Stimulated activated memory B cell treated with anti-CD40 and anti-IgM and Interleukin-4, amounts not matched to agents 10 μg/mL and 1 μg/mL and 100 μg/mL, for 72 hours (primary cell): ENCODE results near the gene GATA5.

ENCODE experiments used
- ATAC-seq: fragments of 150-1000 bp; cut with Tn5 transposase; 2 replicates; pipeline ENCODE4 v1.10.0; 2021
- H3K27ac Mint-ChIP-seq: one replicate; pipeline ENCODE4 v1.8.0; 2022; ENCODE audit warnings: mild to moderate bottlenecking, mixed read lengths
- H3K27me3 Mint-ChIP-seq: one replicate; pipeline ENCODE4 v1.8.0; 2022; ENCODE audit warnings: mixed read lengths
- H3K36me3 Mint-ChIP-seq: one replicate; pipeline ENCODE4 v1.8.0; 2022; ENCODE audit warnings: mixed read lengths
- H3K4me1 Mint-ChIP-seq: one replicate; pipeline ENCODE4 v1.8.0; 2022; ENCODE audit warnings: mixed read lengths
- H3K4me3 Mint-ChIP-seq: one replicate; pipeline ENCODE4 v1.8.0; 2022; ENCODE audit warnings: mild to moderate bottlenecking, moderate library complexity, mixed read lengths
- H3K9me3 Mint-ChIP-seq: one replicate; pipeline ENCODE4 v1.8.0; 2022; ENCODE audit warnings: mixed read lengths

Gene GATA5

GRCh38 chr20:62461834-62462233 lies 14.0 kb downstream of the GATA5 start:
- ATAC-seq = no peak
- Mint-ChIP-seq H3K36me3 (no peaks in the 10 kb centered on the region), H3K4me3 (no peak overlapping the region), H3K9me3 (no peaks in the 10 kb centered on the region), H3K27me3 (peaks cover 65% of the 10 kb centered on the region), H3K27ac (no peak overlapping the region), H3K4me1 (no peaks in the 10 kb centered on the region)

GRCh38 chr20:62461157-62461556 lies 14.6 kb downstream of the GATA5 start:
- Mint-ChIP-seq H3K27ac (no peak overlapping the region), H3K9me3 (no peaks in the 10 kb centered on the region), H3K36me3 (no peaks in the 10 kb centered on the region), H3K27me3 (peaks cover 72% of the 10 kb centered on the region), H3K4me3 (no peak overlapping the region), H3K4me1 (no peaks in the 10 kb centered on the region)
- ATAC-seq = no peak

- H3K4me1 Mint-ChIP-seq = no peaks in the 10 kb centered on the region
- no peak overlapping the region for H3K4me3 Mint-ChIP-seq
- ATAC-seq = no peak
- no peak overlapping the region for H3K27ac Mint-ChIP-seq
- H3K9me3 Mint-ChIP-seq = no peaks in the 10 kb centered on the region
- H3K36me3 Mint-ChIP-seq = no peaks in the 10 kb centered on the region
- H3K27me3 Mint-ChIP-seq = peaks cover 76% of the 10 kb centered on the region
These were observed 15.1 kb downstream of the GATA5 start for GRCh38 chr20:62460678-62461077.

GRCh38 chr20:62459488-62459887 lies 16.3 kb downstream of the GATA5 start:
- H3K4me1 Mint-ChIP-seq = no peaks in the 10 kb centered on the region
- peaks cover 79% of the 10 kb centered on the region for H3K27me3 Mint-ChIP-seq
- no peaks in the 10 kb centered on the region for H3K9me3 Mint-ChIP-seq

GRCh38 chr20:62458275-62459251 lies 17.2 kb downstream of the GATA5 start:
- H3K4me1 Mint-ChIP-seq = no peaks in the 10 kb centered on the region
- H3K36me3 Mint-ChIP-seq = no peaks in the 10 kb centered on the region
- no peak overlapping the region for H3K4me3 Mint-ChIP-seq
- no peak overlapping the region for H3K27ac Mint-ChIP-seq
- H3K27me3 Mint-ChIP-seq = peaks cover 85% of the 10 kb centered on the region
- no peaks in the 10 kb centered on the region for H3K9me3 Mint-ChIP-seq
- ATAC-seq = no peak

More at GRCh38 chr20:62459488-62459887, 16.3 kb downstream of the GATA5 start:
- no peak overlapping the region for H3K4me3 Mint-ChIP-seq
- H3K36me3 Mint-ChIP-seq = no peaks in the 10 kb centered on the region
- no peak overlapping the region for H3K27ac Mint-ChIP-seq
- no peak for ATAC-seq

GRCh38 chr20:62457831-62458230 lies 18.0 kb downstream of the GATA5 start:
- no peaks in the 10 kb centered on the region for H3K4me1 Mint-ChIP-seq
- no peak for ATAC-seq
- peaks cover 93% of the 10 kb centered on the region for H3K27me3 Mint-ChIP-seq
- no peaks in the 10 kb centered on the region for H3K9me3 Mint-ChIP-seq
- H3K4me3 Mint-ChIP-seq = no peak overlapping the region
- H3K27ac Mint-ChIP-seq = no peak overlapping the region
- no peaks in the 10 kb centered on the region for H3K36me3 Mint-ChIP-seq

- Mint-ChIP-seq H3K4me1 (no peaks in the 10 kb centered on the region), H3K36me3 (no peaks in the 10 kb centered on the region), H3K27ac (no peak overlapping the region), H3K27me3 (peaks cover 96% of the 10 kb centered on the region), H3K4me3 (no peak overlapping the region), H3K9me3 (no peaks in the 10 kb centered on the region)
- ATAC-seq = no peak
These were observed 18.7 kb downstream of the GATA5 start for GRCh38 chr20:62457098-62457497.

GRCh38 chr20:62455929-62456328 lies 19.9 kb downstream of the GATA5 start:
- H3K9me3 Mint-ChIP-seq = no peaks in the 10 kb centered on the region
- H3K4me1 Mint-ChIP-seq = no peaks in the 10 kb centered on the region
- H3K4me3 Mint-ChIP-seq = no peak overlapping the region
- ATAC-seq = no peak
- peaks cover 96% of the 10 kb centered on the region for H3K27me3 Mint-ChIP-seq
- H3K36me3 Mint-ChIP-seq = no peaks in the 10 kb centered on the region
- no peak overlapping the region for H3K27ac Mint-ChIP-seq

GRCh38 chr20:62454904-62455636 lies 20.7 kb downstream of the GATA5 start:
- Mint-ChIP-seq H3K4me1 (no peaks in the 10 kb centered on the region), H3K9me3 (no peaks in the 10 kb centered on the region), H3K27ac (no peak overlapping the region), H3K27me3 (peaks cover 94% of the 10 kb centered on the region), H3K4me3 (no peak overlapping the region), H3K36me3 (no peaks in the 10 kb centered on the region)
- no peak for ATAC-seq

- Mint-ChIP-seq H3K27me3 (peaks cover 94% of the 10 kb centered on the region), H3K27ac (no peak overlapping the region), H3K4me3 (no peak overlapping the region), H3K9me3 (no peaks in the 10 kb centered on the region), H3K4me1 (no peaks in the 10 kb centered on the region), H3K36me3 (no peaks in the 10 kb centered on the region)
- no peak for ATAC-seq
These were observed 22.5 kb downstream of the GATA5 start for GRCh38 chr20:62453186-62453808.

- Mint-ChIP-seq H3K27me3 (peaks cover 94% of the 10 kb centered on the region), H3K9me3 (no peaks in the 10 kb centered on the region)
- ATAC-seq = no peak
These were observed 23.2 kb downstream of the GATA5 start for GRCh38 chr20:62452475-62453095.

GRCh38 chr20:62451970-62452369 lies 23.8 kb downstream of the GATA5 start:
- Mint-ChIP-seq H3K36me3 (no peaks in the 10 kb centered on the region), H3K27ac (no peak overlapping the region), H3K9me3 (no peaks in the 10 kb centered on the region), H3K4me3 (no peak overlapping the region), H3K4me1 (no peaks in the 10 kb centered on the region), H3K27me3 (peaks cover 94% of the 10 kb centered on the region)
- no peak for ATAC-seq

More at GRCh38 chr20:62452475-62453095, 23.2 kb downstream of the GATA5 start:
- Mint-ChIP-seq H3K36me3 (no peaks in the 10 kb centered on the region), H3K4me1 (no peaks in the 10 kb centered on the region), H3K27ac (no peak overlapping the region), H3K4me3 (no peak overlapping the region)

GRCh38 chr20:62451156-62451767 lies 24.5 kb downstream of the GATA5 start:
- no peak for ATAC-seq
- H3K4me3 Mint-ChIP-seq = no peak overlapping the region
- no peaks in the 10 kb centered on the region for H3K36me3 Mint-ChIP-seq
- no peaks in the 10 kb centered on the region for H3K9me3 Mint-ChIP-seq
- H3K4me1 Mint-ChIP-seq = no peaks in the 10 kb centered on the region
- H3K27ac Mint-ChIP-seq = no peak overlapping the region
- peaks cover 93% of the 10 kb centered on the region for H3K27me3 Mint-ChIP-seq

GRCh38 chr20:62449951-62450691 lies 25.7 kb downstream of the GATA5 start:
- ATAC-seq = no peak
- Mint-ChIP-seq H3K27me3 (peaks cover 87% of the 10 kb centered on the region), H3K36me3 (no peaks in the 10 kb centered on the region), H3K4me3 (no peak overlapping the region), H3K27ac (no peak overlapping the region), H3K4me1 (no peaks in the 10 kb centered on the region), H3K9me3 (no peaks in the 10 kb centered on the region)
